HepG2 (cell line): ENCODE results near the gene MCRIP2. TPM values are rescaled to one million over a fixed set of nuclear protein-coding genes. Genes with fewer than 3 reads are reported as not detected.

Source experiments
- BORCS8-MEF2B ChIP-seq: sonication (generic); formaldehyde crosslinking; IDR thresholded peaks from 2 replicates; pipeline ENCODE4 v1.8.0; 2022; ENCODE audit warnings: mild to moderate bottlenecking, missing genetic modification reagents
- CBFB ChIP-seq: sonication (generic); formaldehyde crosslinking; IDR thresholded peaks from 2 replicates; pipeline ENCODE4 v1.4.0; 2020; ENCODE audit warnings: missing genetic modification reagents
- DNMT1 ChIP-seq: sonication (generic); formaldehyde crosslinking; IDR thresholded peaks from 2 replicates; pipeline ENCODE4 v1.5.1; 2020; ENCODE audit warnings: mild to moderate bottlenecking, missing genetic modification reagents
- HMGA1 ChIP-seq: sonication (generic); formaldehyde crosslinking; conservative IDR thresholded peaks from 2 replicates; pipeline ENCODE4 v1.4.0; 2020; ENCODE audit warnings: missing genetic modification reagents
- IRF2 ChIP-seq: IDR thresholded peaks from 2 replicates; pipeline ENCODE4 v1.6.1; 2018; ENCODE audit warnings: missing genetic modification reagents, missing compliant biosample characterization
- MAFF ChIP-seq: IDR thresholded peaks from 2 replicates; pipeline ENCODE4 v1.6.1; 2011; ENCODE audit warnings: low read depth, low read length, improper control_type of control experiment
- NCOA1 ChIP-seq: sonication (generic); formaldehyde crosslinking; IDR thresholded peaks from 2 replicates; pipeline ENCODE4 v1.9.0; 2021; ENCODE audit warnings: missing genetic modification reagents
- ONECUT2 ChIP-seq: sonication (generic); formaldehyde crosslinking; IDR thresholded peaks from 2 replicates; pipeline ENCODE4 v1.4.0; 2020; ENCODE audit warnings: missing genetic modification reagents
- PRDM15 ChIP-seq: sonication (generic); formaldehyde crosslinking; IDR thresholded peaks from 2 replicates; pipeline ENCODE4 v1.4.0; 2020; ENCODE audit warnings: missing genetic modification reagents
- RFX5 ChIP-seq: IDR thresholded peaks from 2 replicates; pipeline ENCODE4 v1.6.1; 2011; ENCODE audit warnings: low read depth, low read length, improper control_type of control experiment
- SNRNP70 ChIP-seq: fragments of 200-400 bp; formaldehyde crosslinking; IDR thresholded peaks from 2 replicates; pipeline ENCODE4 v1.6.1; 2017; ENCODE audit warnings: mild to moderate bottlenecking, low read depth, low read length, moderate library complexity
- SRSF9 ChIP-seq: fragments of 200-400 bp; formaldehyde crosslinking; IDR thresholded peaks from 2 replicates; pipeline ENCODE4 v1.6.1; 2018; ENCODE audit warnings: borderline replicate concordance, mild to moderate bottlenecking, low read depth, low read length; ENCODE audit not compliant: insufficient read depth, poor library complexity, severe bottlenecking
- U2AF1 ChIP-seq: fragments of 200-400 bp; formaldehyde crosslinking; optimal IDR thresholded peaks from 2 replicates; pipeline ENCODE3; 2017; ENCODE audit warnings: mild to moderate bottlenecking, low read depth, low read length
- ZIK1 ChIP-seq: sonication (generic); formaldehyde crosslinking; IDR thresholded peaks from 2 replicates; pipeline ENCODE4 v1.5.0; 2020; ENCODE audit warnings: mild to moderate bottlenecking, low read depth, missing genetic modification reagents, borderline replicate concordance
- ZNF296 ChIP-seq: sonication (generic); formaldehyde crosslinking; conservative IDR thresholded peaks from 2 replicates; pipeline ENCODE4 v1.5.0; 2020; ENCODE audit warnings: mild to moderate bottlenecking, missing genetic modification reagents
- ZNF713 ChIP-seq: sonication (generic); formaldehyde crosslinking; IDR thresholded peaks from 2 replicates; pipeline ENCODE4 v1.4.0; 2020; ENCODE audit warnings: mild to moderate bottlenecking, missing genetic modification reagents
- ZNF724P ChIP-seq: sonication (generic); formaldehyde crosslinking; IDR thresholded peaks from 2 replicates; pipeline ENCODE4 v1.8.0; 2022; ENCODE audit warnings: missing genetic modification reagents, borderline replicate concordance
- polyA plus RNA-seq, 8 experiments: library from polyadenylated mRNA; depleted of rRNA in 3 of 8; stranded (reverse) in 7 of 8; unstranded in 1 of 8; fragments of >200 nt; fragmentation: Illumina TruSeq in 4 of 8; extraction: Trizol in 4 of 8; gene quantifications; 2 replicates each; pipeline versions ENCODE4 v1.2.1 to v1.2.3, GENCODE V29; 2011 to 2016; ENCODE audit warnings: low read depth in 4 of 8, missing spikeins in 1 of 8, mixed read lengths in 1 of 8; ENCODE audit not compliant: insufficient read depth in 1 of 8
- total RNA-seq, 5 experiments: library from RNA; depleted of rRNA; stranded (reverse); fragments of >200 nt; fragmentation: Illumina TruSeq; extraction: Trizol; gene quantifications; 2 replicates each; pipeline ENCODE4 v1.2.3, GENCODE V29; 2016; ENCODE audit warnings: low read depth in 1 of 5
- TF ChIP-seq, protein P1 (sequence below): IDR thresholded peaks from 2 replicates; pipeline ENCODE4 v1.6.1; 2016; ENCODE audit warnings: mild to moderate bottlenecking, missing biosample characterization, missing genetic modification reagents
- TF ChIP-seq, protein P2 (sequence below): sonication (generic); formaldehyde crosslinking; IDR thresholded peaks from 2 replicates; pipeline ENCODE4 v1.4.0; 2020; ENCODE audit warnings: missing genetic modification reagents
- TF ChIP-seq, protein P3 (sequence below): sonication (generic); formaldehyde crosslinking; IDR thresholded peaks from 2 replicates; pipeline ENCODE4 v1.5.0; 2020; ENCODE audit warnings: mild to moderate bottlenecking, missing genetic modification reagents, moderate library complexity
- TF ChIP-seq, protein P4 (sequence below): IDR thresholded peaks from 2 replicates; pipeline ENCODE4 v1.6.1; 2016; ENCODE audit warnings: low read depth, borderline replicate concordance

Gene MCRIP2
- total and polyA plus RNA-seq, 2 of the 13 experiments (the other 11 are each of a cell fraction or from before 2014, with no cell fraction given): 39.6 to 76.7 TPM

- peak; percentile 36; the same call in 1 of the 2 replicates for TF ChIP-seq IRF2
- peak; percentile 53; the same call in 1 of the 2 replicates for TF ChIP-seq RFX5
- no peak for TF ChIP-seq PRDM15
- peak; percentile 41; the same call in 1 of the 2 replicates for TF ChIP-seq DNMT1
- TF ChIP-seq SRSF9: no peak
- no peak for TF ChIP-seq HMGA1 (CRISPR knock-in tag)
- peak; percentile 92; the same call in 1 of the 2 replicates for TF ChIP-seq ZIK1 (CRISPR knock-in tag)
- TF ChIP-seq MAFF: no peak
- TF ChIP-seq, protein P1, sequence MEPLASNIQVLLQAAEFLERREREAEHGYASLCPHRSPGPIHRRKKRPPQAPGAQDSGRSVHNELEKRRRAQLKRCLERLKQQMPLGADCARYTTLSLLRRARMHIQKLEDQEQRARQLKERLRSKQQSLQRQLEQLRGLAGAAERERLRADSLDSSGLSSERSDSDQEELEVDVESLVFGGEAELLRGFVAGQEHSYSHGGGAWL (CRISPR knock-in tag): peak; percentile 91; the same call in 1 of the 2 replicates
- no peak for TF ChIP-seq ONECUT2
- no peak for TF ChIP-seq ZNF296
- peak; percentile 97 for TF ChIP-seq ZNF724P (CRISPR knock-in tag)
- TF ChIP-seq, protein P2, sequence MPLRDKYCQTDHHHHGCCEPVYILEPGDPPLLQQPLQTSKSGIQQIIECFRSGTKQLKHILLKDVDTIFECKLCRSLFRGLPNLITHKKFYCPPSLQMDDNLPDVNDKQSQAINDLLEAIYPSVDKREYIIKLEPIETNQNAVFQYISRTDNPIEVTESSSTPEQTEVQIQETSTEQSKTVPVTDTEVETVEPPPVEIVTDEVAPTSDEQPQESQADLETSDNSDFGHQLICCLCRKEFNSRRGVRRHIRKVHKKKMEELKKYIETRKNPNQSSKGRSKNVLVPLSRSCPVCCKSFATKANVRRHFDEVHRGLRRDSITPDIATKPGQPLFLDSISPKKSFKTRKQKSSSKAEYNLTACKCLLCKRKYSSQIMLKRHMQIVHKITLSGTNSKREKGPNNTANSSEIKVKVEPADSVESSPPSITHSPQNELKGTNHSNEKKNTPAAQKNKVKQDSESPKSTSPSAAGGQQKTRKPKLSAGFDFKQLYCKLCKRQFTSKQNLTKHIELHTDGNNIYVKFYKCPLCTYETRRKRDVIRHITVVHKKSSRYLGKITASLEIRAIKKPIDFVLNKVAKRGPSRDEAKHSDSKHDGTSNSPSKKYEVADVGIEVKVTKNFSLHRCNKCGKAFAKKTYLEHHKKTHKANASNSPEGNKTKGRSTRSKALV (CRISPR knock-in tag): peak; percentile 72; the same call in 1 of the 2 replicates
- TF ChIP-seq NCOA1 (CRISPR knock-in tag): peak; percentile 93
- peak; percentile 86; the same call in 1 of the 2 replicates for TF ChIP-seq ZNF713 (CRISPR knock-in tag)
- TF ChIP-seq U2AF1: peak; percentile 52
- TF ChIP-seq SNRNP70: no peak
- TF ChIP-seq, protein P3, sequence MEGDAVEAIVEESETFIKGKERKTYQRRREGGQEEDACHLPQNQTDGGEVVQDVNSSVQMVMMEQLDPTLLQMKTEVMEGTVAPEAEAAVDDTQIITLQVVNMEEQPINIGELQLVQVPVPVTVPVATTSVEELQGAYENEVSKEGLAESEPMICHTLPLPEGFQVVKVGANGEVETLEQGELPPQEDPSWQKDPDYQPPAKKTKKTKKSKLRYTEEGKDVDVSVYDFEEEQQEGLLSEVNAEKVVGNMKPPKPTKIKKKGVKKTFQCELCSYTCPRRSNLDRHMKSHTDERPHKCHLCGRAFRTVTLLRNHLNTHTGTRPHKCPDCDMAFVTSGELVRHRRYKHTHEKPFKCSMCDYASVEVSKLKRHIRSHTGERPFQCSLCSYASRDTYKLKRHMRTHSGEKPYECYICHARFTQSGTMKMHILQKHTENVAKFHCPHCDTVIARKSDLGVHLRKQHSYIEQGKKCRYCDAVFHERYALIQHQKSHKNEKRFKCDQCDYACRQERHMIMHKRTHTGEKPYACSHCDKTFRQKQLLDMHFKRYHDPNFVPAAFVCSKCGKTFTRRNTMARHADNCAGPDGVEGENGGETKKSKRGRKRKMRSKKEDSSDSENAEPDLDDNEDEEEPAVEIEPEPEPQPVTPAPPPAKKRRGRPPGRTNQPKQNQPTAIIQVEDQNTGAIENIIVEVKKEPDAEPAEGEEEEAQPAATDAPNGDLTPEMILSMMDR (CRISPR knock-in tag): peak; percentile 29; the same call in 1 of the 2 replicates
- TF ChIP-seq, protein P4, sequence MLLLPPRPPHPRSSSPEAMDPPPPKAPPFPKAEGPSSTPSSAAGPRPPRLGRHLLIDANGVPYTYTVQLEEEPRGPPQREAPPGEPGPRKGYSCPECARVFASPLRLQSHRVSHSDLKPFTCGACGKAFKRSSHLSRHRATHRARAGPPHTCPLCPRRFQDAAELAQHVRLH: peak; percentile 37; the same call in 1 of the 2 replicates
- peak; percentile 93 for TF ChIP-seq BORCS8-MEF2B (CRISPR knock-in tag)
- TF ChIP-seq CBFB (CRISPR knock-in tag): peak; percentile 78; the same call in 1 of the 2 replicates
These were observed 7.4 kb downstream of the MCRIP2 start, which contains the start of gene WDR90 (continued) for GRCh38 chr16:648781-649589.
